IMR-90 (cell line): ENCODE data around the gene ATP2B1. TPM values are rescaled to one million over a fixed set of nuclear protein-coding genes. Genes with fewer than 3 reads are reported as not detected.
A peak's percentile ranks its signal among the peaks of the same experiment; 100 is the strongest.
"Not testable (repeated sequence)": the region's sequence is repeated elsewhere in the genome, so short reads cannot be mapped to it uniquely, and the experiment has no call there.

Experiments used
- ATAC-seq: fragments of 200-7000 bp; cut with Tn5 transposase; 2 replicates; pipeline ENCODE4 v1.9.1; 2020; ENCODE audit warnings: low read depth, mild to moderate bottlenecking, moderate library complexity
- BruUV-seq: library from RNA; stranded (reverse); fragments of 400-500 nt; replicated peaks from 2 replicates; lab custom pipeline; 2021; lab: Mats Ljungman, UMichigan
- CTCF ChIA-PET: fragments of 300-600 bp; formaldehyde crosslinking; extraction: SDS; loops from one replicate; lab custom pipeline; 2021; ENCODE audit warnings: antibody characterized with exemption; lab: Yijun Ruan, JAX
- POLR2A ChIA-PET: fragments of 300-600 bp; sonication (Branson Sonifier 250); formaldehyde crosslinking; loops from one replicate; lab custom pipeline; 2022; ENCODE audit warnings: antibody characterized with exemption; ENCODE audit not compliant: unreplicated experiment; lab: Charles Lee
- DNase-seq: peaks from one replicate; pipeline ENCODE4 v3.0.0; 2013
- H2AFZ ChIP-seq: replicated peaks from 2 replicates; pipeline ENCODE3; 2013; ENCODE audit warnings: low read length, mild to moderate bottlenecking; ENCODE audit not compliant: poor library complexity
- H2AK5ac ChIP-seq: 2 replicates; pipeline ENCODE4 v1.6.1; 2013; ENCODE audit warnings: low read depth, low read length, inconsistent platforms
- H2AK9ac ChIP-seq: replicated peaks from 2 replicates; pipeline ENCODE3; 2013; ENCODE audit warnings: mild to moderate bottlenecking, low read depth, low read length, moderate library complexity; ENCODE audit not compliant: poor library complexity
- H2BK120ac ChIP-seq: 2 replicates; pipeline ENCODE4 v1.6.1; 2013; ENCODE audit warnings: low read depth, low read length, inconsistent platforms
- H2BK15ac ChIP-seq: 3 replicates; pipeline ENCODE4 v1.6.1; 2013; ENCODE audit warnings: low read depth, low read length, inconsistent platforms
- H2BK20ac ChIP-seq: 2 replicates; pipeline ENCODE4 v1.6.1; 2013; ENCODE audit warnings: low read depth, mild to moderate bottlenecking, inconsistent platforms, low read length, moderate library complexity
- H2BK5ac ChIP-seq: 2 replicates; pipeline ENCODE4 v1.6.1; 2013; ENCODE audit warnings: mild to moderate bottlenecking, low read depth, low read length, inconsistent platforms; ENCODE audit not compliant: poor library complexity, severe bottlenecking
- H3K14ac ChIP-seq: replicated peaks from 2 replicates; pipeline ENCODE4 v1.6.1; 2013; ENCODE audit warnings: low read depth, low read length, inconsistent platforms
- H3K18ac ChIP-seq: 2 replicates; pipeline ENCODE4 v1.6.1; 2013; ENCODE audit warnings: low read depth, low read length, control low read depth
- H3K23ac ChIP-seq: 2 replicates; pipeline ENCODE4 v1.6.1; 2013; ENCODE audit warnings: low read depth, low read length, inconsistent platforms
- H3K27ac ChIP-seq: 2 replicates; pipeline ENCODE4 v1.5.1; 2013; ENCODE audit warnings: mild to moderate bottlenecking, control low read depth, low read length; ENCODE audit not compliant: insufficient read depth
- H3K27me3 ChIP-seq: 2 replicates; pipeline ENCODE4 v1.6.1; 2013; ENCODE audit warnings: low read length; ENCODE audit not compliant: control insufficient read depth, insufficient read depth
- H3K36me3 ChIP-seq: 2 replicates; pipeline ENCODE4 v1.6.1; 2013; ENCODE audit warnings: low read length, mixed read lengths; ENCODE audit not compliant: control insufficient read depth, insufficient read depth
- H3K4ac ChIP-seq: 2 replicates; pipeline ENCODE4 v1.6.1; 2013; ENCODE audit warnings: low read depth, low read length, inconsistent platforms
- H3K4me1 ChIP-seq: 2 replicates; pipeline ENCODE4 v1.6.1; 2013; ENCODE audit warnings: low read length, mixed read lengths; ENCODE audit not compliant: control insufficient read depth, insufficient read depth
- H3K4me2 ChIP-seq: 2 replicates; pipeline ENCODE4 v1.6.1; 2013; ENCODE audit warnings: low read depth, mild to moderate bottlenecking, control low read depth, low read length, moderate library complexity
- H3K4me3 ChIP-seq: 2 replicates; pipeline ENCODE4 v1.5.1; 2013; ENCODE audit warnings: low read depth, mild to moderate bottlenecking, control low read depth, low read length, moderate library complexity; ENCODE audit not compliant: insufficient read depth
- H3K56ac ChIP-seq: 2 replicates; pipeline ENCODE4 v1.6.1; 2013; ENCODE audit warnings: low read length, inconsistent platforms; ENCODE audit not compliant: insufficient read depth; ENCODE audit errors: extremely low read depth
- H3K79me1 ChIP-seq, 2 experiments: 2 replicates each; pipeline ENCODE4 v1.6.1; 2013; ENCODE audit warnings: low read length in 2 of 2, inconsistent platforms in 1 of 2, low read depth in 1 of 2
- H3K9ac ChIP-seq: 2 replicates; pipeline ENCODE4 v1.6.1; 2013; ENCODE audit warnings: low read depth, low read length, control low read depth
- H3K9me1 ChIP-seq: 2 replicates; pipeline ENCODE4 v1.6.1; 2013; ENCODE audit warnings: low read length, inconsistent platforms; ENCODE audit not compliant: insufficient read depth
- H3K9me3 ChIP-seq: 2 replicates; pipeline ENCODE4 v1.6.1; 2013; ENCODE audit warnings: low read length; ENCODE audit not compliant: control insufficient read depth, insufficient read depth
- H4K20me1 ChIP-seq: 2 replicates; pipeline ENCODE4 v1.6.1; 2013; ENCODE audit warnings: low read length, inconsistent platforms; ENCODE audit not compliant: insufficient read depth
- H4K5ac ChIP-seq: 2 replicates; pipeline ENCODE4 v1.6.1; 2013; ENCODE audit warnings: mild to moderate bottlenecking, low read depth, low read length, control low read depth
- H4K8ac ChIP-seq, 2 experiments: 2 replicates each; pipeline ENCODE4 v1.6.1; 2013; ENCODE audit warnings: low read depth in 2 of 2, low read length in 2 of 2, control low read depth in 1 of 2, inconsistent platforms in 1 of 2
- H4K91ac ChIP-seq: 2 replicates; pipeline ENCODE4 v1.6.1; 2013; ENCODE audit warnings: low read depth, low read length, inconsistent platforms; ENCODE audit not compliant: insufficient read depth
- CEBPB ChIP-seq: IDR thresholded peaks from 2 replicates; pipeline ENCODE4 v1.6.1; 2012; ENCODE audit warnings: low read depth, low read length, improper control_type of control experiment
- FOS ChIP-seq: fragments of 150-350 bp; IDR thresholded peaks from 2 replicates; pipeline ENCODE4 v1.6.1; 2016; ENCODE audit warnings: low read depth, low read length
- NFE2L2 ChIP-seq: fragments of 150-350 bp; IDR thresholded peaks from 2 replicates; pipeline ENCODE4 v1.6.1; 2016; ENCODE audit warnings: low read depth, mild to moderate bottlenecking, low read length
- POLR2A ChIP-seq: IDR thresholded peaks from 2 replicates; pipeline ENCODE4 v1.6.1; 2012; ENCODE audit warnings: mild to moderate bottlenecking, low read depth, low read length
- RAD21 ChIP-seq: IDR thresholded peaks from 2 replicates; pipeline ENCODE4 v1.6.1; 2012; ENCODE audit warnings: low read length, improper control_type of control experiment
- RCOR1 ChIP-seq: IDR thresholded peaks from 2 replicates; pipeline ENCODE4 v1.6.1; 2012; ENCODE audit warnings: mild to moderate bottlenecking, low read length, improper control_type of control experiment; ENCODE audit not compliant: insufficient replicate concordance
- WGBS, 2 experiments: methylation state at CpG; one replicate each; pipeline versions ENCODE4 v1.1.5 to v1.1.7; 2013; ENCODE audit warnings: missing lambda C conversion rate in 2 of 2; ENCODE audit not compliant: insufficient read length in 1 of 2; ENCODE audit errors: extremely low coverage in 2 of 2; 5-methylcytosine and 5-hydroxymethylcytosine counted together
- dilution Hi-C: fragments of 300-500 bp; cut with HindIII; formaldehyde crosslinking; loops from one replicate; pipeline ENCODE4 v1.14.3; 2018; ENCODE audit warnings: low sequenced_read_pairs; ENCODE audit not compliant: unreplicated experiment
- in situ Hi-C: fragments of 300-500 bp; cut with MboI; formaldehyde crosslinking; loops from 3 replicates; pipeline ENCODE4 v1.14.3; 2019; ENCODE audit warnings: low sequenced_read_pairs, inconsistent platforms, mixed read lengths
- intact Hi-C: fragments of 100-400 bp; cut with micrococcal nuclease; formaldehyde crosslinking; loops from 2 replicates; pipeline ENCODE4 v1.10.0; 2022
- polyA plus RNA-seq, 3 experiments: library from polyadenylated mRNA; depleted of rRNA; stranded (reverse); fragments of >200 nt; gene quantifications; 2 replicates each; pipeline ENCODE4 v1.2.3, GENCODE V29; 2012; ENCODE audit warnings: low replicate concordance in 1 of 3
- total RNA-seq: library from RNA; depleted of rRNA; stranded (reverse); fragments of >200 nt; gene quantifications from 2 replicates; pipeline ENCODE4 v1.2.3, GENCODE V29; 2012

ATP2B1 gene
- total and polyA plus RNA-seq, 2 of the 4 experiments (the other 2 are of a cell fraction), result 9.9 to 32.6 TPM

GRCh38 chr12:89708565-89709156, at the start of gene ATP2B1 (continued):
- TF ChIP-seq POLR2A (peak; percentile 89), FOS (no peak), NFE2L2 (no peak), RCOR1 (no peak), CEBPB (no peak), RAD21 (peak; percentile 46)

- H3K14ac ChIP-seq, CTCF ChIA-PET, H2AK9ac ChIP-seq, H3K9me3 ChIP-seq, H4K20me1 ChIP-seq, H3K4me1 ChIP-seq, H2BK20ac ChIP-seq, dilution Hi-C loops, H3K9ac ChIP-seq, H4K5ac ChIP-seq, H3K18ac ChIP-seq, H3K56ac ChIP-seq, DNase-seq, in situ Hi-C loops, H3K36me3 ChIP-seq, H3K9me1 ChIP-seq, ATAC-seq, H2BK120ac ChIP-seq, H2BK5ac ChIP-seq, H2BK15ac ChIP-seq, H3K27me3 ChIP-seq, BruUV-seq, H2AFZ ChIP-seq, H3K79me1 ChIP-seq, H3K27ac ChIP-seq, H4K8ac ChIP-seq, H3K23ac ChIP-seq, H2AK5ac ChIP-seq, H3K4ac ChIP-seq, H3K4me2 ChIP-seq, H3K4me3 ChIP-seq, POLR2A ChIA-PET, H4K91ac ChIP-seq: not testable (repeated sequence)
- WGBS, 2 experiments, result no CpG with 5 or more reads among the region's 1 CpG
- intact Hi-C loops, result loop anchor here (2.0 kb wide), 1 partner anchor 47 kb away; no protein-coding TSS in a partner anchor
Measured at GRCh38 chr12:89757987-89758386, 49.3 kb upstream of the ATP2B1 start.
